Superior temporal gyrus (tissue), 1 donor: ENCODE results near the gene SPDEF.
A peak's percentile ranks its signal among the peaks of the same experiment; 100 is the strongest.

Experiments
- DNase-seq: peaks from one replicate; pipeline ENCODE4 v3.0.0-alpha.2; 2016; ENCODE audit errors: extremely low spot score

The SPDEF gene

GRCh38 chr6:34515473-34516387 is 40.4 kb downstream of the SPDEF start:
- no peak for DNase-seq

DNA sequence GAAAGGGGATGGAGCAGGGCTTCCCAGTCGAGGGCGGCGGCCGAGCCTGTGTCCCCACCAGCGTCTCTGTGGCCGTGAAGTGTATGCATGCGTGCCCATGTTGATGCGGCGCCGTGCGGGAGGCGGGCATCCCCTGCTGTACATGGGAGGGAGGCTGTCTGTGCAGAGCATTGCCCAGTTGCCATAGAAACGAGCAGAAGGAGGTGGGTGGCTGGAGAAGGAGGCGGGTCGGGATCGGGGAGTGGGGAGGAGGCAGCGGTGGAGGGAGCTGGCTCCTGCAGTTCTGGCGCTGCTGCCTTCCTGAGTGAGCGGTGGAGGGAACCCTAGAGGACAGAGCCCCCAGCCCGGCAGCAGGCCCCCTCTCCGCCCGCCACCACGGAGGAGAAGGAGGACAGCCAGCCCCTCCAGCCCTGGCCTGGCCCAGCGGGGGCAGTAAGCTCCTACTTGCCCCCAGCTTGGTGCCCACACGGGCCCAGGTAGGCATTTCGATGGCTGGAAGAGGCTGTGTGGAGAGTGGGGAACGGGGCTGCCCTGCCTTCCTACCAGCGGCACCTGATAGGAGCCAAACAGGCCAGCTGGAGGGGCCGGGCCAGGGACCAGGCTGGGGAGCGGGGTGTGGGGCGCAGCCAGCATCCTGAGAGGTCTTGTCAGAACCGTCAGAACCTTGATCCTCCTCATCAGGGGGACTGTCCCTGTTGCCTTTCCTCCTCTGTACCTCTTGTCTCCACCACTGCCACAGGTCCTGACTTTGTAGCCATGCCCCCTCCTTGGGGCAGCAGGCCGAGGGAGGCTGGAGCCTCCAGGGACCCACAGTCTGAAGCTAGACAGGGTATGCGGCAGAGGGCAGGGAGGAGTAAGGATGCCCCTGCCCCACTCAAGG is 41.3 kb downstream of the SPDEF start:
- peak; percentile 57 for DNase-seq

- DNase-seq: no peak
These were observed 42.0 kb downstream of the SPDEF start for GRCh38 chr6:34514112-34514511.

DNA sequence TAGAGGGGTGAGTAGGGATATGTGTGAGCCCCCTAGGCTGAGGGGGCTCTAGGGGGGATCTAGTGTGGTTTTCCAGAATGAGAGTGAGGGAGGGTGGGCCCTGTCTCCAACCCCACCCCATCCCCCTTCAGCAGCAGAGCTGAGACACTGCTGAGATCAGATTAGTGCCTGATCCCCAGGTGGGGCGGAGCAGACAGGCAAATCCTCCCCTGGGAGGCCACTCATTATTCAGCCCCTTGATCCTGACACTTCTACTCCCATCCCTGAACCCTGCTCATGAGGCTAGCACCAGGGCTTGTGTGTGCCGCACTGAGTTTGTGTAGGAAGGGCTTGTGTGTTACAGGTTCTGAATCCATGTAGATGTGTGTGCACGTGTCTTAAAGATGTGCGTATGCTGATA is 42.5 kb downstream of the SPDEF start:
- no peak for DNase-seq

DNA sequence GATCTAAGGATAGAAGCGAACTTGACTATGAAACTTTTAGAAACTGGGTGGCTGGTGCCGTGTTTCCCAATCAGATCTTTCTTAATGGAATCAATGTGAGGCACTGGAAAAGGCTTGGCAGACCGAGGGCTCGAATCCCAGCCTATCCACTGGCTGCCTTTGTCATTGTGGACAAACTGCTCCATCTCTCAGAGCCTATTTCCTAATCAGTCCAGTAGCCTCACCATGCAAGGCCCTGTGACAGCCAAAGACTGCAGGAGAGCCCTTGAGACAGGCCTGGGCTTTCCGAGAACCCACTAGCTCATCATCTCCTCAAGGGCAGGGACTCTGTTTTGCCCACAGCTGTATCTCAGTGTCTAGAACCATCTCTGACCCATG is 43.4 kb downstream of the SPDEF start:
- no peak for DNase-seq

DNA sequence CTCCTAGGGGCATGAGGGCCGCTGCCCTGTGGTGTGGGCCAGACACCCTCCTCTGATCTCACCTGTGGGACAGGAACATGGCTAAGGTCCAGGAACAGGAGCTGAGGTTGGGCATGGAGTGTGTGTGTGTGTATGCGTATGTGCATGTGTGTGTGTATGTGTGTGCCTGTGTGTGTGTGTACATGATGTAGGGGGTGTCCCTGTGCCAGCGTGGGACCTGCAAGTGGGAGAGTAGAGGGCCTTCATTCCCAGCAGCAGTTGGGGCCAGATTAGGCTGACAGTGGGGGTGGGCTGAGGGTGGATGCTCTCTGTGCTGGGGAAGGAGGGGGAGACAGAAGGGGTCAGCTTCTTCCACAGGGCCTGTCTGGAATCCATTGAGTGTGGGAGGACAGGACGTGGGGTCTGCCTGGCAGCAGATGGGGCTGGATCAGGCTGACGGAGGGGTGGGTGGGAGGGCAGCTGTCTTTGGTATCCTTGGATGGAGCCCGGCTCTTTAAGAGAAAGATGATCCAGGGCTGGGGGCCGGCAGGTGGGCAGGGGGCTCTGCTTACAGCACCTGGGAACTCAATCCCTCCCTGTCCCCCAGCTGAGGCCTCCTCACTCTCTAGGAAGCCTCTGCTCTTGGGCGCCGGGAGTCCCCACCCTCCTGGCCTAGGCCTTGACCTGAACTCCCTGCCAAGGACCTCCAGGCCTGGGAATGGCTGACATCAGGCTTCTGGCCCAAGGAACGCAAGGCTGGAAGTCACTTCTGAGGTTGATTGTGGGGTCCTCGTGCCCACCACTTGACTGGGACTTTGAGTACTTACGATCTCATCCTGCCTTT is 44.0 kb downstream of the SPDEF start:
- no peak for DNase-seq

DNA sequence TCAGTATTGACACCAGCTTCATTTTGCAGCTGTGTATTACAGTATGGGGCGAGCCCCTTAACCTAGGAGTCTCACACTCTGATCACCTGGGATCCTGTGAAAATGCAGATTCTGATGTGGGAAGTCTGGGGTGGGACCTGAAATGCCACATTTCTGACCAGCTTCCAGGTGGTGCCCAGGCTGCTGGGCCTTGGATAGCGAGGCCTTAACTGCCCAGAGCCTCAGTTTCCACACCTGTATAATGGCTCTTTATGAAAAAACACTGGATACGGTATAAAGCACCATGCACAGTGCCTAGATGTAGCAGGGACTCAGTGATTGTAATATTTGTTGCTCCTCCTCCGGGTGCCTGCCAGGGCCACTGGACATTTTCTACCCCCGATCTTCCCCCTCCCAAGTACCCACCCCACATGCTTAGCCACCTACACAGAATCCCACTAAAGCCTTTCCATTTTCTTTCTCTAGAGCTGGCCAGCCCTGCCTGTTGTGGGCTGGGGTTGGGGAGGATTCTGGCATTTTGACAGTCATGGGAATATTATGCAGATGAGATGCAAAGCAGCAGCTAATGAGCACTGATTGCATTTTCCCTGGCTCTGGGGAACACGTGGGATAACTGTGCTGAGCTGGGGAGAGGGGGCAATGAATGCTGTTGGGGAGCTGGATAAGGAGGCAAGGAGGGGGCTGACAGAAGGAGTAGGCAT is 44.8 kb downstream of the SPDEF start:
- DNase-seq: no peak

GRCh38 chr6:34510299-34510698 is 45.8 kb downstream of the SPDEF start:
- DNase-seq: no peak

DNA sequence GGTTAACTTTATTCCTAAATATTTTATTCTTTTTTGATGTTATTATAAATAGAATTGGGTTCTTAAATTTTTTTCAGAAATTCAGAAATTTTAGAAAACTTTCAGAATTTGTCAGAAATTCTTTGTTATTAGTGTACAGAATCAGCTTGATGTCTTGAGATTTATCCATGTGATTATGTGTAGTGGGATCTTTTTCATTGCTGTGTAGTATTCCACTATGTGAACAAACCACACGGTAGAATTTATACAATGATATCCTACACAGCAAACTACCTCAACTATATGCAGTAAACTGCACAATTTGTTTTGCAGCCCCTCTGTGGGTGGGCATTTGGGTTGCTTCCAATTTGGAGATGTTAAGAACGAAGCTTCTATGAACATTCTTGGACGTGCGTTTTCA is 46.3 kb downstream of the SPDEF start:
- no peak for DNase-seq

DNA sequence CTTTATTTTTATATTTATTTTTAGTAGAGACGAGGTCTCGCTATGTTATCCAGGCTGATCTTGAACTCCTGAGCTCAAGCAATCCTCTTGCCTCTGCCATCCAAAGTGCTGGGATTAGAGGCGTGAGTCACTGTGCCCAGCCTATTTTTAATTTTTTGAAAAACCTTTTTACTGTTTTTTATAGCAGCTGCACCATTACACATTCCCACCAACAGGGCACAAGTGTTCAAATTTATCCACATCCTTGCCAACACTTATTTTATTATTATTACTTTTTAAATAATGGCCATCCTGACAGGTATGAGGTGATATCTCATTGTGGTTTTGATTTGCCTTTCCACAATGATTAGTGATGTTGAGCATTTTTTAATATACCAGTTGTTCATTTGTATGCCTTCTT is 47.7 kb downstream of the SPDEF start:
- no peak for DNase-seq

DNA sequence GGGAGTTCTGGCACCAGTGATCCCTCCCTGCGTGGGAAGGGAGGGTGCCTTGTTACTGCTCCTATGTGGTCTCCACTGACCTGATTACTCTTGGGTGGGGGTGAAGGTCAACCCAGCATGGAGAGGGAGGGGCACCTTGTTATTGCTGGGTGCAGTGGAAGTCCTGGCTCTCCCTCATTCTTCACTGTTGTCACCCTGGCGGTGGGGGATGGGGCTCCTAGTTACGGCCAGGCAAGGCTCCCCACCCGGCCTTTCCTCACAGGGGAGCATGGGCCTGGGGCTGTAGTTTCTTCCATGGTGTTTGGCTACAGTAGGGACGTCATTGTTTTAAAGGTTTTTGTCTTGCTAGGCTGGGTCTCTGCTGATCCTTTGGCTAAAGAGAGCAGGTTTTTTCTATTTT is 49.4 kb downstream of the SPDEF start:
- DNase-seq: no peak

GRCh38 chr6:34497411-34497810 is 58.7 kb downstream of the SPDEF start:
- DNase-seq: no peak

GRCh38 chr6:34496103-34496685 is 59.9 kb downstream of the SPDEF start:
- no peak for DNase-seq

DNA sequence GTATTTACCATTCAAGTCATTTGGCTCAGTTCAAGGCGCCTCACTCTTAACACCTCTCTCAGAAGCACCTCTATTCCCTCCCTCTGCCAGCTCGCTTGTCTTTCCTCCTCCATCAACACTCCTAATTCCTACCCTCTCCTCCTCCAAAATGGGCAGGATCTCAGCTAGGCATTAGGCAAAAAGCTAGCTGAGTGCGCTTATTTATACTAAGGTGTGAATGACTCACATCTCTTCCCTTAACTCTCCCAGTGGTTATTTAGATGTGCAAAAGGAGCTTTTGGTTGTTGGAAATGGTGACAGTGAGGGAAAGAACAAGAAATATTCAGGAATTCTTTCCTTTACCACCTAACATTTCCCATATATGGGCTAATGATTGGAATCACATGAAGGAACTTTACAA is 61.2 kb downstream of the SPDEF start:
- DNase-seq: peak; percentile 48

DNA sequence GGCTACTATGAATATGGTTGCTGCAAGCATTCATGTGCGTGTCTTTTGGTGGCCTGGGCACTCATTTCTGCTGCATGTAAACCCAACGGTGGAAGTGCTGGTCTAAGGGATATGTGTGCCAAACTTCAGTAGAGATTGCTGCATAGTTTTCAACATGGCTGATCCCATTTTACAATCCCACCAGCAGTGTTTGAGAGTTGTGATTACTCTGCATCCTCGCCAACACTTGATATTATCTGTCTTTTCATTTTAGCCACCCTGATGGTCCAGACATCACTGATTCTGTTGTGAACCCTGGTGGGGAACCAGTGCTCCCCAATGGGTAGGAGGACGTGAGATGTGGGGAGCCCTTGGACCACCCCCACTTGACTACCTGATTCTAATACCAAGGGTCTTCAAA is 62.8 kb downstream of the SPDEF start:
- no peak for DNase-seq

DNA sequence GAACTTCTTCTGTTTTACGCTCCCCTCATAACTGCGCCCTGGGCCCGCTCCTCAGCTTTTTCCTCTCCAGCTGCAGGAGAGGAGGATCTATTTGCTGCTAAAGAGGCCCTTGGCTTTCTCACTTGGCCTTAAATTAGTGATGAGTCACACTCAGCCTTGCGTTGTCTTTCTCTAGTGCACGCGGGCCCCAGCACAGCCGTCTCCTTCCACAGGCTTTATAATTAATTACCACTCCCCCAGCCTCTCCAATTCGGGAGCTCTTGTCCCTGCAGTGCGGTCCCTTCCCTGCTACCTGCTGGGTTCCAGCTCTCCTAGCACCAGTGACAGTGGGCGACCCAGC is 65.1 kb downstream of the SPDEF start:
- no peak for DNase-seq

DNA sequence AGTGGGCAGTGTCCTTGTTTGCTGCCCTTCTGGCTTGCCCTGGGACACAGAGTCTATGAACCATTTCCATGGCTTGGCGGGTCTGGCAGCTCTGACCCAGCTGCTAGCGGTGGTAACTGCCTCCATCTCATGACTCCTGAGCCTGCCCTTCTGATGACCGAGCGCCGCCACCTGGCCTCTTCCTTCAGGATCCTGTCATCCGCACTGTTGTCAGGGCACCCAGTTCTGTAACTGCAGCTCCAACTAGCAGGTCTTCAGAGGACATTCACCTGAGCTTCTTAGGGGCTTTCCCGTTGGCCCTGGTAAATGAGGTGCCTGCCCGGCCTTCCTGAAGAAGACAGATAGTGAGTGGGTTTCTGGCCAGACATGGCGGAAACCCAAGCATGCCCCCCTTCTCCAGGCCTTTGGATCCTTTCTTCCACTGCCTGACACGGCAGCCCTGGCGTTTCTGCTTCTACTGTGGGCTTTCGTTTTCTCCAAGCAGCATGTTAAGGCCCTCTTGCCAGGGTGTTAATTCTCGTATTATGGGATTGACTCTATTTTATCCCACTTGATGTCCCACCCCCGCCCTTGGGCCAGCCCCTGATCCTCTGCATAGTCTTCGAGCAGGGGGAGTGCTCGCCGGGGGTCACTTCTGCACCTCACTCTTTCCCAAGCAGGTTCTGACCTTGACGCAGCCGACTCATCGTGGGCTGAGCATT is 65.6 kb downstream of the SPDEF start:
- DNase-seq: no peak

DNA sequence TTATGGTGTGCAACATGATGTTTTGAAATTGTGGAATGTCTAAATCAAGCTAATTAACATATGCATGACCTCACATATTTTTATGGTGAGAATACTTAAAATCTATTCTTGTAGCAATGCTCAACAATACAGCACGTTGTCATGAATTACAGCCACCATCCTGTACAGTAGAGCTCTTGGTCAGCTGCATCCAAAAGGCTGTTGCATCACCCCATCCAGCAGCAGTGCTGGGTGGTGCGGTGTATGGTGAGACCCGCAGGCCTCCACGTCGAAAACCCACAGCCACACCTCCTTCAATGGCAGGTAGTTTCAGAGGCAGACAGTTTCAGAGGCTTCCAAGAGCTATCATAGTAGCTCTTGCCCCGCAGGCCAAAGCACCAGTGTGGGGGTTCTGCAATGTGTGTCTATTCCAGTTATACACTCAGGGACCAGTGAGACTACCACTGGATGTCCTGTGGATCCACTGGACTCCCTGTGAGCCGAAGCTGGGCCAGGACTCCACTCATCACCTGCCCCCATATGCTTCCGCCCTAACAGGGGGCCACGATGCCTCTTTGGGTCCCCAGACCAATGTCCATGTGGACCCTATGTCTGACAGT is 66.8 kb downstream of the SPDEF start:
- DNase-seq: no peak
